NCI-H2196 (cell line): Measurements from ENCODE around the gene CUTC.
"Not testable (repeated sequence)": the region's sequence is repeated elsewhere in the genome, so short reads cannot be mapped to it uniquely, and the experiment has no call there.

Experiments
- DNase-seq: peaks from one replicate; lab custom pipeline; 2025; ENCODE audit not compliant: unreplicated experiment; lab: John Stamatoyannopoulos, UW

CUTC gene

GRCh38 chr10:99742254-99742653, 10.2 kb downstream of the CUTC start:
- no peak for DNase-seq

- DNase-seq, result no peak
Measured at GRCh38 chr10:99742701-99743100, 10.7 kb downstream of the CUTC start.

- no peak for DNase-seq
Measured at GRCh38 chr10:99743841-99744240, 11.8 kb downstream of the CUTC start.

- not testable (repeated sequence) for DNase-seq
Measured at GRCh38 chr10:99746166-99746565, 14.1 kb downstream of the CUTC start.

GRCh38 chr10:99748823-99749451, 16.9 kb downstream of the CUTC start:
- no peak for DNase-seq

GRCh38 chr10:99750641-99751040, 18.6 kb downstream of the CUTC start:
- no peak for DNase-seq

- no peak for DNase-seq
Measured at GRCh38 chr10:99754670-99755069, 22.6 kb downstream of the CUTC start.

GRCh38 chr10:99756159-99756558, 24.1 kb downstream of the CUTC start:
- no peak for DNase-seq

GRCh38 chr10:99758211-99758891, 26.3 kb downstream of the CUTC start:
- DNase-seq, result no peak

- DNase-seq, result no peak
Measured at GRCh38 chr10:99760321-99760720, 28.3 kb downstream of the CUTC start.

GRCh38 chr10:99761365-99761764, 29.3 kb downstream of the CUTC start:
- DNase-seq, result no peak

GRCh38 chr10:99765672-99766301, 33.8 kb downstream of the CUTC start:
- DNase-seq, result no peak

- no peak for DNase-seq
Measured at GRCh38 chr10:99766302-99766681, 34.3 kb downstream of the CUTC start.

GRCh38 chr10:99767901-99768300, 35.9 kb downstream of the CUTC start:
- no peak for DNase-seq

GRCh38 chr10:99768556-99768955, 36.5 kb downstream of the CUTC start:
- DNase-seq, result no peak

- no peak for DNase-seq
Measured at GRCh38 chr10:99769706-99770105, 37.7 kb downstream of the CUTC start.

GRCh38 chr10:99770408-99771045, 38.5 kb downstream of the CUTC start:
- no peak for DNase-seq

- DNase-seq, result no peak
Measured at GRCh38 chr10:99775850-99776249, 43.8 kb downstream of the CUTC start.

- no peak for DNase-seq
Measured at GRCh38 chr10:99777918-99778714, 46.1 kb downstream of the CUTC start.

- DNase-seq, result no peak
Measured at GRCh38 chr10:99779335-99779734, 47.3 kb downstream of the CUTC start.

GRCh38 chr10:99781734-99782429, 49.8 kb downstream of the CUTC start:
- DNase-seq, result no peak
